Measurements from ENCODE around the gene DIS3L2.
"Not testable (repeated sequence)": the region's sequence is repeated elsewhere in the genome, so short reads cannot be mapped to it uniquely, and the experiment has no call there.

DIS3L2 gene

GRCh38 chr2:232306741-232307305 lies 345.3 kb downstream of the DIS3L2 start:
- no peak for DNase-seq

DNA sequence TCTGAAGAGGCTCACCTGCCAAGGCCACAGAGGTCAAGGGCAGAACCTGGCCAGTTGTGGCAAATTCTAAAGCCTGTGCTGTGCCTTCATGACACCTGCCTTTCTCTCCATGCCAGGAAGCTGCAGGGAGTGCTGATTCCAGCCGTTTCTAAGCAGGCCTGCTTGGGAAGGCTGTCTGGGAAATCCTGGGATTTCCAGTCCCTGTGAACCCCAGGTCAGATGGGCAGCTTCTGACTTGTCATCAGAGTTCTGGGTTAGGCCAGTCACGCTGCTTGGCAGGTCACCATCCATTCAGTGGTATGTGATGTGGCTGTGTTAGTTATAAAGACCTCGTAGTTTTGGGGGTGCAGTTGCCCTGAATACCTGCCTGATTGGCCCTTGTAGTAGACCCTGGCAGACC lies 346.3 kb downstream of the DIS3L2 start:
- no peak for DNase-seq

DNA sequence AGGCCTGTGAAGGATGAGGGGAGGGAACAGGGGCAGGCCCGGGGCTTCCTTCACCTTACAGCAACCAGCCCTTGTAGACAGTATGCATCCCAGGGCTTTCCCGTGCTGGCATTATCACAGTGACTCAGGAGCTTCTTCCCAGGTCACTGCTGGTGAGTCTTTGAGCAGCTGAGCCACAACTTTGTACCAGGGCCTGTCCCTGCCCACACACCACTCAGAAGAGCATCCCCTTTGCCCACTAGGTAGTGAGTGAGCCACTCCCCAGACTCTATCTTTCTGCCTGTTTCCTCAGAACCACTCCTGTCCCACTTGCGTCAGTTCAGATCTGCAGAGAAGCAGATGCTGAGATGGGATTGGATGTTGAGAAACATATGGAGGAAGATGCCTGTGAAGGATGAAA lies 347.5 kb downstream of the DIS3L2 start:
- no peak for DNase-seq

DNA sequence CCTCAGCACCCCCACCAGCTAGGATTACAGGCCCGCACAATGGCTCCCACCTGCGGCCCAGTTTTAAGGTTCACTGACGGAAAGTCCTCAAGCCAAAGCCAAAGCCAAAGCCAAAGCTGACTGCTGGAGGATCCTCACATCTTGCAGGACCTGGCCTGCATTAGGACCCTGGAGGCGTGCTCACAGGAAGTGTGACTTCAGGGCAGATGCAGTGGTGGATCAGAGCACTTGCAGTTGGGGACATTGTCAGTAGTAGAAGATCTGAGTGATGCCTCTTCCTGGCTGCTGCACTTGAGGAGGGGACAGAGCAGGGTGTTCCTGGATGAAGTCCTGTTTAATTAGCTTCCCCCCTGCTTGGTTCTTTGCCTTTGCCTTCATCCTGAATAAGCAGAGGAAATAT lies 348.1 kb downstream of the DIS3L2 start:
- no peak for DNase-seq

GRCh38 chr2:232310121-232310520 lies 348.6 kb downstream of the DIS3L2 start:
- DNase-seq: no peak

DNA sequence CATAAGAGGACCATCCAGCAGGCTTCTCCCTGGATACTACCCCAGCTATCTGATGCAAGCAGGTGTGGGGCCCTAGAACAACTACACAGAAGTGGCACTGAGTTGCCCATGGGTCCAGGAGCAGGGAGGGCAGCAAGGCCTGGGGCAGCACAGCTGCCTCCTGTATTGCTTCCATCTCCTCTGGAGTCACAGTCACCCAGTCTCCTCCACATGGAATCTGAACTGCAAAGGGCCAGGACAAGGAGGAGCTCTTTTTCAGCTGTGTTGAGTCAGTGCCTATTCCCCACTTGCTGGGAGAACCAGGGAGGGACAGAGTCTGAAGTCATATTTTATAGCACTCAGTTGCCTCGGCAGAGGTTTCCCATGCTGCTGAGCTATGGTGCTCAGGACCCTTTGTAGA lies 349.2 kb downstream of the DIS3L2 start:
- DNase-seq: no peak

DNA sequence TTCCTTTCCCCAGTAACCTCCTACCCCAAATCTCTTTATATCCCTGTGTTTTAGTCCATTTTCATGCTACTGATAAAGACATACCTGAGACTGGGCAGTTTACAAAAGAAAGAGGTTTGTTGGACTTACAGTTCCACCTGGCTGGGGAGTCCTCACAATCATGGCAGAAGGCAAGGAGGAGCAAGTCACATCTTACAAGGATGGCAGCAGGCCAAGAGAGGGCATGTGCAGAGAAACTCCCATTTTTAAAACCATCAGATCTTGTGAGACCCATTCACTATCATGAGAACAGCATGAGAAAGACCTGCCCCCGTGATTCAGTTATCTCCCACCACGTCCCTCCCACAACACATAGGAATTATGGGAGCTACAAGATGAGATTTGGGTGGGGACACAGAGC lies 352.1 kb downstream of the DIS3L2 start:
- DNase-seq: not testable (repeated sequence)

DNA sequence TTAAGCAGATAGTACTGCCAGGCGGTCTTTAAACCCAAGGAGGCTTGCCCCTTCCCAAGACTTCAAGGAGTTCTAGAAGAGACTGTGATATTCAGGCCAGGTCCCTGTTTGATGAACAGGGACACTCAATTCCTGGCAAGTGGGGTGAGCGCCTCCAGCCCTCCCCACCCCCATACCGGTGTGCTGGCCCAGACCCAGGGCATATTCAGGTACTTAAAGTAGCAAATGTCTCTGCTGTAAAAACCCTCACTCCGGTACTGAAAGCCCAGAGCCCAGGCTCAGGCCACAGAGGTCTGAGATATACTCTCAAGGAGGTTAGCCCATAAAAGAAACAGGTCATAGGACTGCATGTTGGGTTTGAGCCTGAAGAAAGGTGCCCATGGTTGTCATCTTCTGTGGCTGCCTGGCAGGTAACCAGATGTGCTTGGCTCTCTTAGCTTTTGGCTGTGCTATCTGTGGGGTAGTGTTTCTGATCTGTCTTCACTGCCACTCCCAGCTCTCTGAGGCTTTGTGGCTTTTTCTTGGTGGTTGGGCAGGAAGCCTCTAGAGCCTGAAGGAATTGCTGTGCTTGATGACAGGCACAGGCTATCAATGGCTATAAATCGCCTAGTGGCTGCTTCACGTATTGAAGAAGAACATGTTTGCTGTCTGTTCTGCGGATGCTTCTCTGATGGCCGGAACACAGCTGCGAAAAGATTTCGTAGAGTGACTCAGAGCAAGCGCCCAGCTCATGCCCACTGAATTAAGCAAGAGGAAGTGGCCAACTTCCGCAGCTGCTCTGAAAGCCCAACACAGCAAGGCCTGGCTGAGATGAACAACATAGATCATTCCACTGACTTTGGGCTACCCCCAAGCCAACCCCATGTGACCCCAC lies 353.8 kb downstream of the DIS3L2 start:
- DNase-seq: peak; percentile 71

DNA sequence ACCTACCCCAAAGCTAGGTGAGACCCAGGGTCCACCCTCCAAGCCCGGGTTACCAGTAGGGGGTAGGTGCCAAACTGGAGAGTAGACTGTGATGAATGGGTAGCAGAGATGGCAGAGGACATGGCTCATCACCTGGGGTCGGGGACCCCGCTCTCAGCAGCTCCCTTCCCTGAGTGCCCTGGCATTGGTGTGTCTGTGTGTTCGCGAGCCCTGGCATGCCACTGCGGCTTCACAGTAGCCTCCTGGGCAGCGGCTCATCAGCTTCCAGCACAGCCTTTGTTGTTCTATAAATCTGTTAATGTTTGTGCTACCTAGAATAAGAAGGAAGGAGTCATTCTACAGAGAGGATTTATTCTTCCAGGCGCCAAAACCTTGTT lies 354.4 kb downstream of the DIS3L2 start:
- DNase-seq: no peak

DNA sequence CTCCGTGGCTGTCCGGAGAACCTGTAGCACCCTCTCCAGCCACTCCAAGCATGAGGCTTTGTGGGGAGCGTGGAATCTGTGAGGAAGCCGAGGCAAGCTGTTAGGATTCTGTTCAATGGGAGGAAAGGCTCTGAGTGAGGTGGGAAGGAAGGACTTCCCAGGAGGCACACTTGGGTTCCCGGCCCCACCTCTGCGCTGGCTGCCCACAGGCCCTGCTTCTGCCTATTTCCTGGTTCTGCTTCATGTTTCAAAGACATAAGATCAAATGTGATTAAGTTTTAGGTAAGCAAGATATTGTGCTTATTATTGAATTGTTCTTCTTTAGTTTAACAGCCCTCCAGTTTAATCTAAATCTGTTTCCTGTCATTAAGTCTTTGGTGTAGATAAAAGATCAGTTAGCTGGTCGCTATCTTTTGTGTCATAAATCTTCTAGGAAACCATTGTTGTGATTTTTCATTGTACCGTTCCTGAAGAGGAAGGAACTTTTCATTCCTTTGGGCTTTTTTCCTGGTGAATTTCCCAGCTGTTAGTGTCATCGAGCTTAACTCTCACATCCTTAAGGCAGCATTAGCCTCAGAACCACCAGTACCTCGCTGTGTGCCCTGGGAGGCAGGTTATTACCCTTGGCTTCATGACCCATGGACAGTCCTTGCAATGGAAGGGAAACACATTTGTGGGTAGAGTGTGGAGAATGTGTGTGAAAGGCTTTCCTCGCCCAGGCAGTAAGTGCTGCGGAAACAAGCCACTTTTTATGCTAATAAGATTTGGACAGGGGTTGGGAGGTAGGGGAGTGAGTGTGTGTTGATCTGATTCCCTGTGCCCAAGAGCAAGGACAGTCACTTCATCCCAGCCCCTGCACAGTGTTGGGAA lies 355.2 kb downstream of the DIS3L2 start:
- DNase-seq: no peak

DNA sequence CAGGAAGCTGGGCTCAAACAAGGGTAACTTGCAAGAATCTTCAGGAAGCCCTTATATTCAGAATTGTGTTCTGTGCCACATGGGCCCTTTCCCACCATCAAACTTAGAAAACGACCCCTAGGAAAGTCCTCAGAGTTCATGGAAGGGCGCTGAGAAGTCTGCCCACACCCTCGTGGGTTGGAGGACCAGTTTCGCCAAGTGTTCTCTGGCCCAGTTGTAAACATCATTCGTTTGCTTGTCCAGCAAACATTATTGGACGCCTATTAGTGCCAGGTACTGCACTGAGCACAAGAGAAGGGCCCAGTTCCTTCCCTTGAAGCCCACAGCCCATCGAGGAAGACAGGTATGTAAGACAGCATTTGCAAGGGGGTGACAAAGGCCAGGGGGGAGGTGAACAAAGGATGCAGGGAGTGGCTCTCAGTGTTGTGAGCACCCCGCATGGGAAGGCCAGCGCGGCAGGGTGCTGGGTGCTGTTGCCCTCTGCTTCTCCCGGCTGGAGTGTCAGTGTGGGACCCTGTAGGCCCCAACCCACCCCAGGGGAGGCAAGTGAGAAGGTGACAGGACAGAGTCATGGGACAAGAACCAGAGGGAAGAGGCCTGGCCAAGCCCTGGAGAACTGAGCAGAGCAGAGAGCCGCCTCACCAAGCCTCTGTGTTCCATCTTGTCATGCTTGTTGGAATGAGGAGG lies 356.8 kb downstream of the DIS3L2 start:
- DNase-seq: no peak

DNA sequence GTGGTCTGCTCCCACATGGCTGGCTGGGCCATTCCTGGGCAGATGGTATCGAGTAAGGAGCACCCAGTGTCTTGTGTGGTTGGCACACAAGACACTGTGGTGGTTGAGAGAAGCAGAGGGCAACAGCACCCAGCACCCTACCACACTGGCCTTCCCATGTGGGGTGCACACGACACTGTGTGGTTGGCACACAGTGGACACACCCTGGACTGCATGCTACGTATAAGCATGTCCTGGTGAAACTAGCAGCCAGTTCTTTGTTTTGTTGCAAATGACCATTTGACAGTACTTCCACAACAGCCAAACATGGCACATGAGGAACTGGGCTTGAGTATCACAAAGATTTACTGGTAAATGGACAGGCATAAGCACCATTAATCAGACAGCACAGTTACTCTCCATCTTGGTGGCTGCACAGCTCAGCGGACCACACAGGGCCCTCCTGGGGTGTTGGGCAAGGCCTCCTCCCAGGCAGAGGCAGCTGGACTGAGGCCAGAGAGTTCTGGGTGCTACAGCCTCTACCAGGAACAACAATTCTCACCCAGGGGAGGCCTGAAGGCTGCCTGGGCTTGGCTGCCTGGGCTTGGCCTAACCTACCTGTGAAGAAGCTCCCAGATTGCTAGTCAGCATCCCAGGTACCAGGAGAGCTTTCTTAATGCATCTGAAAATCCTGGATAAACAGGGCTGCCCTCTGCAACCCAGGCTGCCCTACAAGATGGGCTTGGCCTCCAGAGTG lies 357.7 kb downstream of the DIS3L2 start:
- no peak for DNase-seq

DNA sequence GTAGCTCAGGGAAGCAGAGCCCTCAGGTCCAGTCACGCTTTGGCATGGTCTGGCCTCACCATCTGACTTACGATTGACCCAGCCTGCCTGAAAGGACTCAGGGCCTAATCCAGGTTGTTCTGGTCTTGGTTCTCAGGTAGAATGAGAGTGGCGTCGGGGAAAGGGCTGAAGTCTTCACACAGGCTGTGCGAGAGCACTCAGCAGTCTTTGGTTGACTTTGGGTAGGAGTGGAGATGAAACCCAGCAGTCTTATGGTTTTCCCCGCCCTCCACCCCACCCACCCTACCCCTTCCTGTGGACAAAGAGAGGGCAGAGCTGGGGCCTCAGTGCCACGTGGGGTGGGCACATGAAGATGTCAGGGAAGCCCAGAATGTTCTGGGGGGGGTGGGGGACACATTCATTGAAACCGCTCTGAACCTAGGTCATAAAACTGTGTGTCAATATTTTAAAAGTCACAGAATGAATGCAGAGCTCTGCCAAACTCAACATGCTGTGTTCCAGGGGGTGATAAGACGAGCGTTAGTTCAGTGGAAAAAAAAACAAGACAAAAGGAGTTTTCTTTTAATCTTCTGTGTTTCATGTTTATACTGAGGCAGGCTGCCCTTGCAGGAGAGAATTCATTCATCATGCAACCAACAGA lies 358.4 kb downstream of the DIS3L2 start:
- no peak for DNase-seq

DNA sequence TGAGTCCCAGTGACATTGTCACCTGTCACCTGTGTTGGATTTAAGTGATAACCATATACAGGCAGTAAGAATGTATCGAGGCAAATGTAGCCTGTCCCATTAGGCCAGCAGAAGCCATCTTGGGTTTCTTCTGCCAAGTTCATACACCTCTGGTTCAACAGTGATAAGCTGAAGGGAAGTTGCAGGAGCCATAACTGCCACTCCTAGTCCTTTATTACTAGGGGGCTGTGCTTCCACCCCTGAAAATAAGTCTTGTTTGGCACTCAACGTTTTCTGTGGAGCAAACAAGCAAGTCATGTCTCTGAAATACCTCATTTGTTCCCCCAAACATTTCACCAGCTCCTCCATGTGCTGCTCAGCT lies 358.9 kb downstream of the DIS3L2 start:
- DNase-seq: no peak

- no peak for DNase-seq
Measured at GRCh38 chr2:232321156-232321816, 359.8 kb downstream of the DIS3L2 start.

GRCh38 chr2:232321817-232322559 lies 360.5 kb downstream of the DIS3L2 start:
- DNase-seq: no peak

GRCh38 chr2:232322560-232323327 lies 361.2 kb downstream of the DIS3L2 start:
- DNase-seq: no peak

- DNase-seq: no peak
Measured at GRCh38 chr2:232323328-232323650, 361.8 kb downstream of the DIS3L2 start.

- not testable (repeated sequence) for DNase-seq
Measured at GRCh38 chr2:232323967-232324366, 362.5 kb downstream of the DIS3L2 start.

DNA sequence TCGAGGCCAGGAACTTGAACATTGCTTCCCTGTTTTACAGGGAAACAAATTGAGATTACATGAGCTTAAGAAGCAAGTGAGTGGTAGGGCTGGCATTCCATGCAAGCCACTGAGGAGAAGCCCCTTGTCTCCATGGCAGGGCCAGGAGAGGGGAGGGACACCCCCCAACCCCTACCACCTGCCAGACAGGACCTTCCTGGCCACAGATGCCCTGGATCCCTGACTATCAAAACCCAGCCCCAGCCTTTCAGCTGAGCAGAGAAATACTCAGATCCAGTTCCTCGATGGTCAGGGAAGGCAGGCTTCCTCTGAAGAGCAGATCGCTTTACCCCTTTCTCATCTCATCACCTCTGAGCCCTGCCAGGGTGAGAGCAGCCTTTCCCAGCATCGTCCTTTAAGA lies 363.3 kb downstream of the DIS3L2 start:
- no peak for DNase-seq
